ENCODE results near the gene LTN1. TPM values are rescaled to one million over a fixed set of nuclear protein-coding genes. Genes with fewer than 3 reads are reported as not detected.

Gene LTN1
- total RNA-seq, 1 donor from 2014 or later: 21.1 TPM

DNA sequence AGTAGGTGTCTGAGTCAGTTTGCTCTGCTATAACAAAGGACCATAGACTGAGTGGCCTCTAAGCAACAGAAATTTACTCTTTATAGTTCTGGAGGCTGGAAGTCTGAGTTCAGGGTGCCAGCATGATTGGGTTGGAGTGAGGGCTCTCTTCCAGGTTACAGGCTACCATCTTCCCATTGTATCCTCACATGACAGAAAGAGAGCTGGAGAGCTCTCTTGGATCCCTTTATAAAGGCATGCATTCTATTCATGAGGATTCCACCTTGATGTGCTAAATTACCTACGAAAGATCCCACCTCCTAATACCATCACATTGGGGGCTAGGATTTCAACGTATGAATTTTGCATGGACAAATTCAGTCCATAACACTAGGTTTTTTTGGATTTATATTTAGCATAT lies 79.6 kb downstream of the LTN1 start:
- H3K4me3 ChIP-seq (ENCODE audit: low read depth, low read length): no peak overlapping the region
- no peaks in the 10 kb centered on the region for H3K27me3 ChIP-seq (ENCODE audit: control insufficient read depth, insufficient read depth, low read length)
- DNase-seq (ENCODE audit: low read depth): no peak
- TF ChIP-seq, protein P1, sequence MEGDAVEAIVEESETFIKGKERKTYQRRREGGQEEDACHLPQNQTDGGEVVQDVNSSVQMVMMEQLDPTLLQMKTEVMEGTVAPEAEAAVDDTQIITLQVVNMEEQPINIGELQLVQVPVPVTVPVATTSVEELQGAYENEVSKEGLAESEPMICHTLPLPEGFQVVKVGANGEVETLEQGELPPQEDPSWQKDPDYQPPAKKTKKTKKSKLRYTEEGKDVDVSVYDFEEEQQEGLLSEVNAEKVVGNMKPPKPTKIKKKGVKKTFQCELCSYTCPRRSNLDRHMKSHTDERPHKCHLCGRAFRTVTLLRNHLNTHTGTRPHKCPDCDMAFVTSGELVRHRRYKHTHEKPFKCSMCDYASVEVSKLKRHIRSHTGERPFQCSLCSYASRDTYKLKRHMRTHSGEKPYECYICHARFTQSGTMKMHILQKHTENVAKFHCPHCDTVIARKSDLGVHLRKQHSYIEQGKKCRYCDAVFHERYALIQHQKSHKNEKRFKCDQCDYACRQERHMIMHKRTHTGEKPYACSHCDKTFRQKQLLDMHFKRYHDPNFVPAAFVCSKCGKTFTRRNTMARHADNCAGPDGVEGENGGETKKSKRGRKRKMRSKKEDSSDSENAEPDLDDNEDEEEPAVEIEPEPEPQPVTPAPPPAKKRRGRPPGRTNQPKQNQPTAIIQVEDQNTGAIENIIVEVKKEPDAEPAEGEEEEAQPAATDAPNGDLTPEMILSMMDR (IDR thresholded peaks at IDR 0.05; ENCODE audit: insufficient read depth, low read length, poor library complexity, severe bottlenecking): no peak
- no peaks in the 10 kb centered on the region for H3K36me3 ChIP-seq (ENCODE audit: control insufficient read depth, insufficient read depth, low read length)

DNA sequence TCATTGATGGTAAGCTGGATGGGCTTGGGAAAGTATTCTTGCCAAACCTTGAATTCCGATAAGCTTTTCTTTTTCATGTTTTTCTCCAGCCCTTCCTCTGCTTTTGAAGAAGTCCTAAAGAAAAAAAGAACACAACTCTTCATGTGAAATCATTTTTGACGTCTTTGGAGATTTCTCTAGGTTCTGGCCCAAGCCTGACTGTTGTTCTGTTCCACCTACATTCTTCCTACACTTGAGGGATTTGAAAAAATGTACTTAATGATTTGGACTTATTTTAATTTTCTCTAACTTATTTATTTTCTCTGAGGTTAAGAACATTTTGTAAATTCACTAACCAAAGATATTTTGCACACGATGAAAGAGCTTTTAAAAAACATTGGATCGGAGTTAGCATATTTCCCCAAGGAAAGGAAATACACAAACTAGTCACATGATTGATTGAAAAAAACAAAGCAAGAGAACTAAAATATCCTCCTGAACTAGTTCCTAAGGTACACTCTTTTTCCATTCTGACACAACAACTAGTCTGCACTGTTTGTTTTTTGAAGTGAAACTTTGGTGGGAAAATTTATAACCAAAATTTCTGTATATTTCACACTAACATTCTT lies 82.3 kb downstream of the LTN1 start:
- TF ChIP-seq, protein P1 (IDR thresholded peaks at IDR 0.05; ENCODE audit: insufficient read depth, low read length, poor library complexity, severe bottlenecking): no peak
- H3K36me3 ChIP-seq (ENCODE audit: control insufficient read depth, insufficient read depth, low read length): no peaks in the 10 kb centered on the region
- no peak overlapping the region for H3K4me3 ChIP-seq (ENCODE audit: low read depth, low read length)
- no peaks in the 10 kb centered on the region for H3K27me3 ChIP-seq (ENCODE audit: control insufficient read depth, insufficient read depth, low read length)
- no peak for DNase-seq (ENCODE audit: low read depth)

DNA sequence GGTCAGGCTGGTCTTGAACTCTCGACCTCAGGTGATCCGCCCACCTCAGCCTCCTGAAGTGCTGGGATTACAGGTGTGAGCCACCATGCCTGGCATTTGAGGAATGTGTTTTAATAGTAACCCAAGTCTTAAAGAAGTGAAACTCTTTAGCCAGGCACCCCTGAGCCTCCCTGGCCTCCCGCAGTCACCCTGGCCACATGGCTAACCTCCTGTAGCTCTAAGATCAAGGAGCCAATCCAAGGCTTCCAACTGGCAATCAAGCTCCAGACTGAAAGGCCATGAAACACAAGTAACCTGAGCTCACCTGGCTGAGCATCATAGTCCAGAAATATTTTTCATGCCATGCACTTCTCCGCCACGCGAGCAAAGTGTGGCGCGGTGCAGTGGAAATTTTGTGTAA lies 84.3 kb downstream of the LTN1 start:
- no peak overlapping the region for H3K4me3 ChIP-seq (ENCODE audit: low read depth, low read length)
- TF ChIP-seq, protein P1 (IDR thresholded peaks at IDR 0.05; ENCODE audit: insufficient read depth, low read length, poor library complexity, severe bottlenecking): no peak
- DNase-seq (ENCODE audit: low read depth): no peak
- no peaks in the 10 kb centered on the region for H3K27me3 ChIP-seq (ENCODE audit: control insufficient read depth, insufficient read depth, low read length)
- no peaks in the 10 kb centered on the region for H3K36me3 ChIP-seq (ENCODE audit: control insufficient read depth, insufficient read depth, low read length)

DNA sequence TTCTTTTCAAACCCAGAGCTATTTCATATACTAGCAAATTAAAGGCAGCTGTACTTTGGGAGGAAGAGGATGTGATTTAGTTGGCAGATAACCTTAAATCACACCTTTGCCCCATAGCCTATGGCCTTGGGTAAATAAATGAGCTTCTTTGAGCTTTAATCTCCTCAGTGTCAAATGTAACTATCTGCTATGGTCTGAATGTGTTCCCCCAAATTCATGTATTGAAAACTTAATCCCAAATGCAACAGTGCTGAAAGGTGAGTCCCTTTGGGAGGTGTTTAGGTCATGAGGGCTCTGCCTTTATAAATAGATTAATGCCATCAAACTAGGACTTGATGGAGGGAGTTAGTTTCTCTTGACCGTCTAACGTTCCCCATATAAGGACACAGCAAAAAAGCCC lies 85.8 kb downstream of the LTN1 start:
- TF ChIP-seq, protein P1 (IDR thresholded peaks at IDR 0.05; ENCODE audit: insufficient read depth, low read length, poor library complexity, severe bottlenecking): no peak
- H3K36me3 ChIP-seq (ENCODE audit: control insufficient read depth, insufficient read depth, low read length): no peaks in the 10 kb centered on the region
- H3K4me3 ChIP-seq (ENCODE audit: low read depth, low read length): no peak overlapping the region
- no peak for DNase-seq (ENCODE audit: low read depth)
- no peaks in the 10 kb centered on the region for H3K27me3 ChIP-seq (ENCODE audit: control insufficient read depth, insufficient read depth, low read length)

DNA sequence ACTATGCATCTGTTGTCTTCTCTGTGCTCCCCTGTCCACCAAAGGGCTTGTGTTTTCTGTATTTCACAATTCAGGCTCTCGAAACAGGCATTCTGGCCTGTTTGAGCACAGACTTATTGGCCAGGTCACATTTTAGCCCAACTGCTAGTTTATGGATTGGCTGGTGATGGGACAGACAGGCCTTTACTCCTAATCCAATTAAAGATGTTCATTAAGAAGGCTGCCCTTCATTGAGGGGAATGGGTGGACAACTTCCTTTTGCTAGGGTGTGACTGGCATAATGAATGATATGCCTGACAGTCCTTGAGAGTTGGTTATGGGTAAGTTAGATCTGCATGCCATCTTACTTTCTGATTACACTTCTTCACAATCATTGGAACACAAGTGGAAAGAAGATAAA lies 86.4 kb downstream of the LTN1 start:
- H3K4me3 ChIP-seq (ENCODE audit: low read depth, low read length): no peak overlapping the region
- H3K36me3 ChIP-seq (ENCODE audit: control insufficient read depth, insufficient read depth, low read length): no peaks in the 10 kb centered on the region
- TF ChIP-seq, protein P1 (IDR thresholded peaks at IDR 0.05; ENCODE audit: insufficient read depth, low read length, poor library complexity, severe bottlenecking): no peak
- no peak for DNase-seq (ENCODE audit: low read depth)
- H3K27me3 ChIP-seq (ENCODE audit: control insufficient read depth, insufficient read depth, low read length): no peaks in the 10 kb centered on the region

DNA sequence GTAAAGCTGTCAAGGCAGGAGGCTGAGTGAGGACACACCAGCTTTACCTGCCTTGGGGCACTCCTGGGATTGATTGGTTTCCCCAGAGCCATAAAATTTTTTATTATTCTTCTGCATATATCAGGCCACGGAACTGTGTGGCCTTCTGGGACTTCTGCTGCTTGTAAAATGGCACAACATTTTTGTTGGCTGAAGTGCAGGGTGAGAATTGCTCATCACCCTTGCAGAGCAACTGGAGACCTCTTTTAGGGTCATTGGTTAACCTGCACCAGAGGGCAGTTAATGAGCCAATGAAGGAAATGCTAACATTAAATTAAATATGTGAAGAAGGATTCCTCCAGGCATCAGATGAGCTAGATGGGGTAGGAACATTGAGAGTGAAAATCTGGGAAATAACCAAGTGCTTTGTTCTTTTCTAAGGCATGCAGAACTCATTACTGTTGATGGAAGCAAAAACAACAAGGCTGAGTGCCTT lies 87.7 kb downstream of the LTN1 start:
- Histone ChIP-seq H3K27me3 (ENCODE audit: control insufficient read depth, insufficient read depth, low read length) (no peaks in the 10 kb centered on the region), H3K36me3 (ENCODE audit: control insufficient read depth, insufficient read depth, low read length) (no peaks in the 10 kb centered on the region), H3K4me3 (ENCODE audit: low read depth, low read length) (no peak overlapping the region)
- TF ChIP-seq, protein P1 (IDR thresholded peaks at IDR 0.05; ENCODE audit: insufficient read depth, low read length, poor library complexity, severe bottlenecking): no peak
- DNase-seq (ENCODE audit: low read depth): no peak

Measured in kidney epithelial cell (primary cell).